NCI-H146 treated with DMSO at 0.1 percent for 48 hours (cell line): Measurements from ENCODE around the gene IRGQ.
"Not testable (repeated sequence)": the region's sequence is repeated elsewhere in the genome, so short reads cannot be mapped to it uniquely, and the experiment has no call there.

Experiments
- DNase-seq: peaks from one replicate; lab custom pipeline; 2025; ENCODE audit not compliant: unreplicated experiment; lab: John Stamatoyannopoulos, UW

Gene IRGQ

DNA sequence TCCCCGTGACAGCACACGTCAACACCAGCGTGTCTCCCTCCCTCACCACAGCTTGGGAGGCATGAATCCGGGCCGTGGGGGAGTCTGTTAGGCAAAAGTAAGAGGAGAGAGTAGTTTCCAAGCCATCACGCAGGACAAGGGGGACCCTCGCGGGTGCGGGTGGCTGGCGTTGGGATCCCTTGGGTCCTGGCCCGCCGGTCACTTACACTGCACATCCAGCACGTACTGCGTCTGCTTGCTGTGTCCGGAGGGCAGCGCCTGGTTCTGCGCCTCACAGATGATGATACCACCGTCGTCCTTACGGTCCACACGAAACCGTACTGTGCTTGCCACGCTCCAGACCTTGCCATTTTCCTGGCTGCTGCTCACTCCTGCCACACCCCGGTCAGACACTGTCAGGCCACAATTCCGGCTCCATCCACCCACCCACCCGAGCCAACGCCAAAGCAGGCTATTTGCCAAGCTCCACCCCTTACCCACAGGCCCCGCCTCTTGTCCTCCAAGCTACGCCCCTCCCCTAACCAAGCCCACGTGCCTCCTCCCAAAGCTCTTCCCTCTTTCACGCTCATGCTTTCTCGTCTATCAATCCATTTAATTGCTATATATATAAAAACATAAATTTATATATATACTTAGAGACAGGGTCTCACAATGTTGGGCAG is 30.1 kb upstream of the IRGQ start:
- DNase-seq = no peak

DNA sequence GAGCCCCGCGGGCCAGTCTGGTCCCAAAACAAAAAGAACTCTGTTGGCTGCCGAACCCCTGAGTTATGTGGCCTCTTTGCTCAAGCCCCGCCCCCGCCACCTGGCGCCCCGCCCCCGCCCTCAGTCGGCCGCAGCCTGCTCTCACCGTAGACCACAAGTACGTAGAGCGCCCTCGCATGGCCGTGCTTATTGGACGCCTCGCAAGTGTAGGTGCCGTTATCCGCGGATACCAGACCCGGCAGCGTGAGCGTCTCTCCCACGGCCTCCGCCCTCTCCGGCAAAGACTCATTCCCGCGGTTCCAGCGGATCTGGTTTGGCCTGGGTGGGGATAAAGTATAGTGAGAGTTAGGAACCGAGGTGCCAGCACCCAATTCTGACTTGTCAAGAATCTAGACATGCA is 29.0 kb upstream of the IRGQ start:
- no peak for DNase-seq

DNA sequence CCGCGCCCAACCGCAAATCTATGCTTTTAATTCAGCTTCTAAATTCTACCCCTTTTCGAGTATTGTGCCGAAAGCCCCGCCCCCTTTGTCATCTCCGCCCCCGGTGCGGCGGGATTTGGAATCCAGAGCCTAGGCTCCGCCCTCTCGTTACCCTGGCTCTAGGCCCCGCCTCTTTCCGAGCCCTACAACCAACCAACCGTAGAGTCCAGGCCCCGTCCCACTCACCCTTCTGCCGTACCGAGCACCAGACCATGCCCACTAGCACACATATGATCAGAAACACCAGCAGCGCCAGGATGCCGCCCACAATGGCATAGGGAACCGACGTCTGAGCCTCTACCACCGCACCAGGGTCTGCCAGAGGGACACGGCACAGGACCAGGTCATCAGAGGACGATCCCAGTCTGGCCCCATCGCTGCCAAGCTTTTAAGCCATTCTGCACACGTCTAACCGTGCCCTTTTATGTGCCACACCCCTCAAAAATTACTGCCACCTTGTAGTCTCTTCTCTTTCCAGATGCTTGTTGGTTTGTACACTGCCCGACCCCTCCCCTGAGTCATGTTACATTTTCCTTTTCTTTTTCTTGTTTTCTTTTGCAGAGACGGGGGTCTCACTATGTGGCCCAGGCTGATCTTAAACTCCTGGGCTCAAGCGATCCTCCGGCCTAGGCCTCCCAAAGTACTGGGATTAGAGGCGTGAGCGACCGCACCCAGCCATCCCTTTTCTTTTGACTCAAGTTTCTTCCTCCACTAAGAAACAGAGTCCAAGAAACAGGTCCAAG is 28.1 kb upstream of the IRGQ start:
- no peak for DNase-seq

DNA sequence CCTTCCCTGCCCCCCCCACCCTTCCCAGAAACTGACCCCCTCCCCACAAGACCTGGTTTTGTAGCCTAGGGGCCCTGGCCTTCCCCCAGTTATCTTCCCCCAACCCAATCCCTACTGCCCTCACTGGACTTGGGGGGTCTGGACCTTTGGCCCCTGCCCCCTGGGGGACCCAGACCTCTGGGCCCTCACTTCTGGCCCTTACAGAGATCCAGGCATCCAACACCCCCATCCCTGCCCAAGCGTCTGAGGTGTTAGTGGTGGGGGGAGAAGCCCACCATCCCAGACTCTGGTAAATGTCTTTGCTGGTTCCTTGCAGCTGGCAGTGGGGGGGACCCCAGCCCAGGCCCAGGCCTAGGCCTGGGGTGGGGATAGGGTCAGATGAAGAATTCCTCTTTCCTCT is 27.0 kb upstream of the IRGQ start:
- no peak for DNase-seq

DNA sequence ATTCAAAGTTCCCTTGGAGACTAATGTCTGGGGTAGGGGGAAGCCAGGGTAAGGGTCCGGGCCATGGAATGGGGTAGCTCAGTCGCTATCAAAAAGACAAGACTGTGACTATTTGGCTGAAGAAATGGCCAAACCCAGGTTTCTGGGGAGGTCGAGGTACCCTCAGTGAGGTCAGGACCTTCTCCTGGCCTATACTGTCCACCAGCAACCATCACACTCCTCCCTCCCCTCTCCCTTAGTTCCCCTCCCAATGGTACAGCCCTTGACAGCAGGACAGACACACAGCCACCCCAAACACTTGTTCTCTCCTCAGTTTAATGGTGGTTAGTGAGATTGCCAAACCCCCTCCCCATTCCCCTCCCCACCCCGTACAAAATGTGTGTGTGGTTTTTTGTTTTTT is 26.1 kb upstream of the IRGQ start:
- DNase-seq = no peak

DNA sequence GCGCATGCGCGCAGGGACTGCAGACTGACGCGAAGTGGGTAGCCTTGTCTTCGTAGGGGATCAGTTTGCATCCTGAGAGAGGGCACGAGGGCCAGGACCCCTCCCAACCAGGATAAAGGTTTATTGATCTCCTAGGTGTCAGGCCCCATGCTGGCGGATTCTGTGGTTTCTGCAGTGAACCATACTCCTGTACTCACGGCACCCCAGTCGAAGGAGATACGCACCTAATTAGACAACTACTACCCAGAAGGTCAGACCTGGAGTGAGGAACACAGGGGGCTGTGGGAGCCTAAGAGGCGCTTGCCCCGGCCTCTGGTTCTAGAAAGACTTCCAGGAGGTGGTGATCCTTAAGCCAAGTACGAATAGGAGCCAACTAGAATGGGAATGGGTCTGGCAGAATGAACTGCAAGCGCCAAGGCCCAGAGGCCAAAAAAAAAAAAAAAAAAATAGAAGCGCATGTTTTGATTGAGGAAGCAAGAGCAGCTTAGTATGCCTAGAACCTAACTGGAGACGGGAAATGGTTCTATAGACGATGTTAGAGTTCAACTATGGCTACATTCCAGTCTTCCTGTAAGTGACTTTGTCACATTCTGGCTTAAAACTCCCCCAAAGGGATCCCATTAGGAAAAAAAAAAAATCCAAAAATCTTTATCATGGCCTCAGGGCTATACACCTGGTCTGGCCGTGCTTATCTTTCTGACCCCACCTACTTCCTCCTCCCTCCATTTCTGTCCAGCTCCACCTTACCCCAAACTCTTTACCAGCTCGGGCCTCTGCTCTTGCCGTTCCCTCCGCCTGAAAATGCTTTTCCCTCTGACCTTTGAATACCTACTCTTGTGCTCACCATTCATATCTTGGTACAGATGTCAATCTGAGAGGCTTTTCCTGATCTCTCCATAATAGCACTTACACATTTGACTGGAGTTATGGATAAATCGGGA is 24.4 kb upstream of the IRGQ start:
- DNase-seq = no peak

DNA sequence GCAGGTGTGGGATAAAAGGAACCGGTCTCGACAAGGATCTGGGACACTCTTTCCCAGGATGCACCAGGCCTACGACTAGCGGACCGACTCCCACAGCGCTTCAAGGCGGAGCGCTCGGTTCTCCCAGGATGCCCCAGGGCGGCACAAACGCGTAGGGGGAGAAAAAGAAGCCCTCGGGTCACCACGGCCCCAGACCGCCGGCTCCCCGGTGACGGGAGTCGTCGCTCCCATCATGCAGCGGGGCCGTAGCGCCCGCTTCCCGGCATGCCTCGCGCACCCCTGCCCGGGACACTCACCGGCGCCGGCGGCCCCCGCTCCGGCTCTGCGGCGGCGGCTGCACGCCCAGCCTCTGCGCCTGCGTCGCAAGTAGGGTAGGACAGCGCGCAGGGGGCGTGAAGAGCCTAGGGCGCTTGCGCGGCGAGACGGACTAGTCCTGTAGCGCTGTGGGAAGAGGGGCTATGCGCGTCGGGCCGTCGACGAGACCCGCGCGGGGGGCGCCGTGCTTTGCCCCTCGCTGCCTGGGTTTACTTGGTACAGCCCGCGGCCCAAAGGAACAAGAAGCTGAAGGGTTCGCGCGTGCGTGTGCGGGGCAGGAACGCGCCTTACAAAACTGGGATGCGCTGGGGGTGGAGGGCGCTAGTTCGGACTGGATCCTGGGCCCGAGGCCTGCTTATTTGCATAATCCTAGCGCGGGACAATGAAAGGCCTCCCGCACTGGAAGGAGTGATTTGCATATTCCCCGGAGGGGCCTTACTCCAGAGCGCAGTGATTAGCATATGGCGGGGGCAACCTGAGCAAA is 23.5 kb upstream of the IRGQ start, which contains the start of gene ZNF428:
ZNF428 (minus strand) TSS at position 368 of the 799 bp plus-strand sequence. CDS start 5,325 bp downstream, outside the sequence.
- DNase-seq = peak; percentile 92

DNA sequence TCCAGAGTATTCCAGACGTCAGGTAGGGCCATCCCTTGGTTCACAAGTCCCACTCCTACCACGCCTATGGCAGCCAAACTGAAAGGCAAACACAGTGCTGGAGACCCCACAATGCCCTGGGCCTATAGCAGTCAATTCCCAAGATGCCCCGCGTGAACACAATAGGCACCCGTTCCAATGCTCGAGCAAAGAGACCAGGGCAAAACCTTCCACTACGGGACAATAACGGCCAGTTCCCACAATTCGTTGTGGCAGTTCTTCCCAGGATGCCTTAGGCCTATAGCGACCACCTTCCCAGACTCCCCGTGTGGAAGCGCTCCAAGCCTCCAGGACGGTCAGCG is 23.0 kb upstream of the IRGQ start:
- peak; percentile 90 for DNase-seq

DNA sequence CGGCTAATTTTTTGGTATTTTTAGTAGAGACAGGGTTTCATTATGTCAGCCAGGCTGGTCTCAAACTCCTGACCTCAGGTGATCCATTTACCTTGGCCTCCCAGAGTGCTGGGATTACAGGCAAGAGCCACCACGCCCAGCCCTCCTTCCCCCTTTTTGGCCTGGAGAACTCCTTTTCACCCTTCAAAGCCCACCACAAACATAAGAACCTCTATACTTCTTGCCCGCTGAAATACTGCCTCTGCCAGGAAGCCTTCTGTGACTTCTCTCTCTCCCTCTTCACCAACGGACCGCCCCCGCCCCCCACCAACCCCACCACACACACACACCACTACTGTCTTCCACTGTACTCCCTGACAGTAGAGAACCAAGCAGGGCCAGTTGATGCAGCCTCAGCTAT is 21.0 kb upstream of the IRGQ start:
- no peak for DNase-seq

DNA sequence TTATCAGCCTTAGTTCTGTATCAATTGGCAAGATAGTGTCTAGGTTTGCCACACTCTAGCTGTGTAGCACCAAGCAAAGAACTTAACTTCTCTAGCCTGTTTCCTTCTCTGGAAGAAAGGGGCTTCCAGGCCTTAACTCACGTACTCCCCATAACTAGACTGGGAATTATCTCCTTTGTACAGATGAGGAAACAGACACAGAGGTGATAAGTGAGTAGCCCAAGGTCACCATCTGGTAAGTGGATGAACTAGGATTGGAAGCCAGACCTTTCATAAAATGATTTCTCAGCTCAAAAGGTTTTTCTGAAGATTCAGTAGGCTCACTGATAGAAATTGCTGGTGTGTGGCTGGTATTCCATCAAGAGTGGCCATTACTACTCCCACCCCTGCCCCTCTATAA is 20.4 kb upstream of the IRGQ start:
- DNase-seq = no peak

DNA sequence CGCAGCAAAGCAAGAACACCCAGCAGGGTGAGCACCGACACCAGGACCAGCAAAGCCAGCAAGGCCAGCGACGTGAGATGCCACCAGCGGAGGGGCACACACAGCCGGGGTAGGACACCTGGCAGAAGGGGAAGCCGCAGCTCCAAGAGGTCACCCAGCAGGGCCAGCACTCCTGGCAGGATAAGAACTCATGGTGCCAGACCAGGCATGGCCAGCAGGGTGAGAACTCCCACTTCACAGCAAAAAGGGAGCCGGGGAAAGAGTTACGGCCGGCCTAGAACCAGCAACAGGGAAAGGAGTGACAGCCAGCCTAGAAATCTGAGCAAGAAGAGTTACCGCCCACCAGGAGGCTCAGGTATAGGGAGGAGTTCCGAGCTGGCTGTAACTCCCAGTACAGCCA is 16.4 kb upstream of the IRGQ start:
- no peak for DNase-seq

DNA sequence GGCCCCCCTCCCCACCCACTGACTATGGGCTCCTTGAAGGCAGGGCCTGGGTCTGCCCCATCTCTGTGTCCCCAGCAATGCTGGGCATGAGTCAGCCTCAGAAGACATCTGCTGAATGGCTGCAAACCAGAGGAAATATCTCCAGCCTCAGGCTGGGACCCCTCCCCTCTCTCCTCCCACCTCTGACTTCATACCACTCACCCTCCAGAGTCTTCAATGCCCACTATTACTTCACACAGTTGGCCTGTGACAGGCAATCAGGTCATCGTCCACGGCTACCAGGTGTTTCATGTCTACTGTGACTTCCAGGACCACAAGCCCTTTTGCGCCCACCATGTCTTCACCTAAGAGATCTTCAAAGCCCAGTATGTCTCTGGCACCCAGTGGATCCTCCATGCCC is 15.9 kb upstream of the IRGQ start, which contains the start of gene SRRM5:
SRRM5 (plus strand) TSS at position 301 of the 400 bp plus-strand sequence; CDS start at position 335, 34 bp downstream.
- no peak for DNase-seq

DNA sequence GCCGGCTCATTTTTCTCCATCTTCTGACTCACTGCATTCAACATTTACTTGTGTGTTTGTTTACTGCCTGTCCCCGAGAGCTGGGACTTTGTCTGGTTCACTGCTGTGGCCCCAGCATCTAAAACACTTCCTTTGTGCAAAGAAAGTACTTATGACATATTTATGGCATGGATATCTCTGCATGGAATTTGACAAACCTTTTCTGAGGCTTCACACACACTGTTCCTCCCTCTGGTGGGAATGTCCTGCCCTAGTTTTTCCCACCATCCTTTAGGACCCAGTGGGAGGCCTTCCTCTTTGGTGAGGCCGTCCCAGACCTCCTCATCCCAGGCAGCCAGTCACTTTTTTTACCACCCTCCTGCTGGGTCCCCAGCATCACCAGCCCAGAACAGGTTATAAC is 14.6 kb upstream of the IRGQ start:
- DNase-seq = no peak

DNA sequence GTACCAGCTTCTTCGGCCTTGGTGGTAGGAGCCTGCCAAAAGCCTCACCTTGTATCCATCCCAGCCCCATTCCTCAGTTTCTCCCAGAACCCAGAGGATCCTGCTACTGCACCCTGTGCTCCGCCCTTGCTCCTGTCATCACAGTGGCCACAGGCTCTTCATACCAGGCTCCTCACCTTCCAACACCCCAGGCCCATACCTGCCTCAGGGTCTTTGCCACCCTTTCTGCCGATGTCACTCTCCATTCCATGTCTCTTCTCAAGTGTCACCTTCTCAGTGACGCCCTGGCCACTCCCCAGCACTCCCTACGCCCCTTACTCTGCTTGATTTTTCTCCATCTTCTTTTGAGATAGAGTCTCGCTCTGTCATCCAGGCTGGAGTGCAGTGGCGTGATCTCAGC is 13.9 kb upstream of the IRGQ start:
- DNase-seq = no peak

DNA sequence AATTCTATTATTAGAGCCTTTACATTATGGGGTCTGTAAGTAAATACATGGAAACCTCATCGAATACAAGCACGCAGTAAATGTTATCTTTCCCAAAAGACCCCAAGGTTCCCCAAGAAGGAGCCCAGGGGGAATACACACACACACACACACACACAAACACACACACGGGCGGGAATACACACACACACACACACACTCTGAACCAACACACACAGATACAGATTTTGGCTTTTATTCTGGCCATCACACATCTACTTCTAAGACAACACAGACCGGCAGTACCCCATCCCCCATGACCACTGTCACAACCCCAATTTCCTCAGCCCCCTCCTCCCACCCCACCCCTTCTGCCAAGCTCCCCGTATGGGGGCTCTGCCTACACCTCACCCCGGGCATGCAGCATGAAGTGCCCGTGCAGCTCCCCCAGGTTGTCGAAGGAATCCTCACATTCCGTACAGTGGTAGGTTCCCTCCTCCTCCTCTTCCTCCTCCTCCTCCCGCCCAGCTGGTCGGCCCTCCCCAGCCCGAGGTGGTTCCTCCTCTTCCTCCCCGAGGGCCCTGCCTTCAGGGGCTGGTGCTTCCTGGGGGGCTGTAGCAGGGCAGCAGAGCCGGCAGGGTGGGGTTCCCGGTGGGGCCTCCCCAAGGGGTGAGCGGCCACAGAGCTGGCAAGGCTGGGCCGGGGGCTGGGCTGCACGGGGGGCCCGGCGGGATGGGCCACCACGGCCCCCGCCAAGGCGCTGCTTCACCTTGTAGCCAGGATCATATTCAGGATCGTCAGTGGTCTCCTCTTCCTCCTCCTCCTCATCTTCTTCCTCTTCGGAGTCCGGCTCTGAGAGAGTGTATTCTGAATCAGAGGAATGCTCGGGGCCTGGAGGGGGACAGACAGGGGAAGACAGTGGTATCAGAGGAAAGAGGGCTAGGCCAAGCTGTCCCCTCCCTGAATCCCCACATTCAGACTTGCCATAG is 11.6 kb upstream of the IRGQ start:
- DNase-seq = no peak

DNA sequence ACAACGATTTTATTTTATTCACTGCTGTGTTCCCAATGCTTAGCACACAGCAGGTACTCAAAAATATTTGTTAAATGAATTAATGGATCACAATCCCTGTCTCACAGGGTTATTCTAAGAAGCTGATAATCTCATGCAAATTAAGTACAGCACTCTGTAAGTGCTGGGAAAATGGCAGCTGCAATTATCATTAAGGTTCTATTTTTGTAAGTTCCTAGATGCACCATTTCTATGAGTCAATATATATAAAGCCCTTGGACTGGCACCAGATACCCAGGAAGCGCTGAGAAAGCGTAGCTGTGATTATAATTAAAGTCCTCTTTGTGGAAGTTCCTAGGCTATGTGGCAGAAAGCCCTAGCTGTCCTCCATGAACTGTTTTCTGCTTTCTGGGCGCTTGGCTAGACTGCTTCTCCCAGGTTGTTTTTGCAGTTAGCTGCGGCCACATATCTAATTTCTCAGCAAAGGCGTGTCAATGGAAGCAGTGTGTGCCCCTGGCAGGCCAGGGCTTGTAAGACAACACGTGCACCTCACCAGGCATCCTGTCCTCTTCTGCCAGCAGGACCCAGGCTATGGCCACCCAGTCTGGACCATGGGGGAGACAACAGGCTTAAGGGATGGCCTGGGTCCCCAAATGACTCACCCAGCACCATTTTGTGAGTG is 10.8 kb upstream of the IRGQ start:
- no peak for DNase-seq

DNA sequence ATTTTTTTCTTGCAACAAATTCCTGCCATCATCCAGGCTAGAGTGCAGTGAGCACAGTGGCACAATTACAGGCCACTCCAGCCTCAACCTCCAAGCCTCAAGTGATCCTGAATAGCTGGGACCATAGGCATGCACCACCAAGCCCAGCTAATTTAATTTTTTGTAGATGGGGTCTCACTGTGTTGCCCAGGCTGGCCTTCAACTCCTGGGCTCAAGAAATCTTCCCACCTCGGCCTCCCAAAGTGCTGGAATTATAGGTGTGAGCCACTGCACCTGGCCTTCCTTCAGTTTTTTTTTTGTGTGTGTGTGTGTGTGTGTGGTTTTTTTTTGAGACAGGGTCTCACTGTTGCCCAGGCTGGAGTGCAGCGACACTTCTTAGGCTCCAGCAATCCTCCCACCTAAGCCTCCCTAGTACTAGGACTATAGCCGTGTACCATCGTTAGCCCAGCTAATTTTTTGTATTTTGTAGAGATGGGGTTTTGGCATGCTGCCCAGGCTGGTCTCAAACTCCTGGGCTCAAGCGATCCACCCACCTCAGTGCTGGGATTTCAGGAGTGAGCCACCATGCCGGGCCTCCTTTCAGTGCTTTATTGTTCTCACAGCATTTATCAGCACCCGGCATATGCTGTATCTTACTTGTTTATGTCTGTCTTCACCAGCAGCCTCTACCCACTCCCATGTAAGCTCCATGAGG is 10.1 kb upstream of the IRGQ start:
- no peak for DNase-seq

DNA sequence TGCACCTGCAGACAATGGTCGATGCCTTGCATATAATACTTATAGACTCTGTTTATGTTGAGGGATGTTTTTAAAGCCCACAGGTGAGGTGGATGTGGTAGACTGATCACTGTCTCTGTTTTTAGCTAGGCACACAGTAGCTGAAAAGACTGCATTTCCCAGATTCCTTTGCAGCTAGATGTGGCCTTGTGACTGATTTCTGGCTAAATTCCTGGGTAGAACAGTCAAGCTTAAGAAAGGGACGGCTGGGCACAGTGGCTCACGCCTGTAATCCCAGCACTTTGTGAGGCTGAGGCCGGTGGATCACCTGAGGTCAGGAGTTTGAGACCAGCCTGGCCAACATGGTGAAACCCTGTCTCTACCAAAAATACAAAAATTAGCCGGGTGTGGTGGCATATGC is 4.4 kb upstream of the IRGQ start:
- not testable (repeated sequence) for DNase-seq
